Lower leg skin (tissue), 3 donors: ENCODE measurements around the gene CHKA.

Experiments used
- CTCF ChIP-seq, 3 donors: fragments of 450-650 bp; IDR thresholded peaks; one replicate each; pipeline ENCODE4 v1.5.1; 2016; ENCODE audit warnings: antibody characterized with exemption in 3 of 3, mild to moderate bottlenecking in 3 of 3, moderate library complexity in 2 of 3
- POLR2A ChIP-seq, 2 donors: fragments of 450-650 bp; IDR thresholded peaks; one replicate each; pipeline ENCODE4 v1.6.1; 2016 to 2017; ENCODE audit warnings: antibody characterized with exemption in 2 of 2, mild to moderate bottlenecking in 1 of 2, moderate library complexity in 1 of 2

- TF ChIP-seq CTCF (IDR thresholded peaks at IDR 0.05) = no peak
- no peak for TF ChIP-seq POLR2A (IDR thresholded peaks at IDR 0.05)
Measured at GRCh38 chr11:68018730-68019190, 102.4 kb downstream of the CHKA start.
